ENCODE results near the gene RAB9A. TPM values are rescaled to one million over a fixed set of nuclear protein-coding genes. Genes with fewer than 3 reads are reported as not detected.

The RAB9A gene
- total and polyA plus RNA-seq, 9 of the 15 experiments (the other 6 are each of a cell fraction or from before 2014, with no cell fraction given): 13.5 to 20.8 (median 17.7) TPM

DNA sequence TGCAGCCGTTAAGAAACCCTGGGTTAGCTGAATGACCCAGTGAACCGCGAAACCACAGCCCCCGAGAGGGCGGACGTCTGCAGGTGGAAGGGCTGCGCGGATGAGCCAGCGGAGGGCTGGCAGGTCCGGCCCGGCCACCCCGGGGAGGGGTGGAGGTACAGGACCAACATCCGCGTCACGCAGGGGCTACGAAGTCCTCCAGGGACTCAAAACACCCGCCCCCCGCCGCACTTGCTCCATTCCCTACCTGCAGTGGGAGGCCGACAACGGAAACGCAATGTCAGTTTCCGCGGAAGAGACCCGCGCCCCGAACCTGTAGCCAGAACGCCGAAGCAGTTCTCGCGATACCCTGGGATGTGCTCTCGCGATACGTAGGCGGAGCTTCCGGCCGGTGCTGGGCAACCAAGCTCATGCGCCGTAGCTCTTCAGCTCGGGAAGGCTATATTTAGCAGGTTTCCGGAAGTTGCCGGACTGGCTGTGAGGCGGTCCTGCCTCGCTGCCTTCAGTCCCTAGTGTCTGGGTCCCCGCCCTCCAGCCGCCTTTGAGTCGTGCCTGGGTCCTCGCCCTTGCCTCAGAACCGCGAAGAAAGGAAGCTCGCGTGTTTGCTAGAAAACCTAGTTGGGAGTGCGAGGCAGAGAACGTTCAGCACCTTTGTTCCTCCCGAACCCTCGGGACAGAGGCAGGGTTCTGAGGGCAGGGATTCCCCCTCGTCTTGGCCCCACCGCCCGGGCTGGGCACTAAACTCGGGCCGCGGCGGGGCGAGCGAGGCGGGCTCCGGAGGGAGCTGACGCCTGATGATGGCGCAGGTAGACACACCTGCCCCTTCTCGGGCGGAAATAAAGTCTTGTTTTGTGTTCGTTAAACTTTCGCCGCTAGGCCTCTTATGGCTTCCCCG is 45.6 kb downstream of the RAB9A start, which contains the start of the genes OFD1 and TRAPPC2 (continued):
- TF ChIP-seq, protein P1, sequence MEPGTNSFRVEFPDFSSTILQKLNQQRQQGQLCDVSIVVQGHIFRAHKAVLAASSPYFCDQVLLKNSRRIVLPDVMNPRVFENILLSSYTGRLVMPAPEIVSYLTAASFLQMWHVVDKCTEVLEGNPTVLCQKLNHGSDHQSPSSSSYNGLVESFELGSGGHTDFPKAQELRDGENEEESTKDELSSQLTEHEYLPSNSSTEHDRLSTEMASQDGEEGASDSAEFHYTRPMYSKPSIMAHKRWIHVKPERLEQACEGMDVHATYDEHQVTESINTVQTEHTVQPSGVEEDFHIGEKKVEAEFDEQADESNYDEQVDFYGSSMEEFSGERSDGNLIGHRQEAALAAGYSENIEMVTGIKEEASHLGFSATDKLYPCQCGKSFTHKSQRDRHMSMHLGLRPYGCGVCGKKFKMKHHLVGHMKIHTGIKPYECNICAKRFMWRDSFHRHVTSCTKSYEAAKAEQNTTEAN (CRISPR knock-in tag; IDR thresholded peaks at IDR 0.05): no peak; the same call in 1 of the 2 replicates
- TF ChIP-seq SMARCE1 (IDR thresholded peaks at IDR 0.05) (no peak), CHD2 (IDR thresholded peaks at IDR 0.05; ENCODE audit: low read depth, low read length) (peak; percentile 99), NUFIP1 (IDR thresholded peaks at IDR 0.05; ENCODE audit: partially characterized antibody) (no peak), SRSF1 (IDR thresholded peaks at IDR 0.05; ENCODE audit: low read depth, low read length) (no peak), NFIX (CRISPR knock-in tag; IDR thresholded peaks at IDR 0.05; ENCODE audit: low read depth) (no peak), DPF2 (IDR thresholded peaks at IDR 0.05) (no peak), TSC22D4 (tag; IDR thresholded peaks at IDR 0.05) (no peak), RBM25 (IDR thresholded peaks at IDR 0.05; ENCODE audit: low read depth, low read length, severe bottlenecking) (peak; percentile 82), TGIF2 (CRISPR knock-in tag; IDR thresholded peaks at IDR 0.05) (no peak), ZNF282 (CRISPR knock-in tag; IDR thresholded peaks at IDR 0.05) (no peak), ILK (tag; IDR thresholded peaks at IDR 0.05; ENCODE audit: borderline replicate concordance, low read depth) (no peak), MYC (IDR thresholded peaks at IDR 0.05; ENCODE audit: low read depth, low read length) (peak; percentile 66), MYC (CRISPR knock-in tag; IDR thresholded peaks at IDR 0.05; ENCODE audit: borderline replicate concordance, low read depth) (no peak), RAD21 (CRISPR knock-in tag; conservative IDR thresholded peaks at IDR 0.05 in 1 of 2, IDR thresholded peaks at IDR 0.05 in 1 of 2) (no peak), CBFA2T3 (IDR thresholded peaks at IDR 0.05) (no peak), ZNF696 (CRISPR knock-in tag; conservative IDR thresholded peaks at IDR 0.05) (no peak), ZNF354B (CRISPR knock-in tag; IDR thresholded peaks at IDR 0.05) (no peak), NFE2L1 (tag; IDR thresholded peaks at IDR 0.05; ENCODE audit: borderline replicate concordance, low read depth) (no peak), ZNF77 (CRISPR knock-in tag; IDR thresholded peaks at IDR 0.05) (no peak), SETDB1 (IDR thresholded peaks at IDR 0.05; ENCODE audit: low read length) (no peak), FOXA1 (IDR thresholded peaks at IDR 0.05; ENCODE audit: borderline replicate concordance) (no peak), MIER1 (IDR thresholded peaks at IDR 0.05; ENCODE audit: low read depth) (no peak), ZNF444 (CRISPR knock-in tag; IDR thresholded peaks at IDR 0.05) (no peak), RBM14 (IDR thresholded peaks at IDR 0.05; ENCODE audit: borderline replicate concordance, insufficient read depth, low read depth, low read length) (no peak)
- TF ChIP-seq, protein P2, sequence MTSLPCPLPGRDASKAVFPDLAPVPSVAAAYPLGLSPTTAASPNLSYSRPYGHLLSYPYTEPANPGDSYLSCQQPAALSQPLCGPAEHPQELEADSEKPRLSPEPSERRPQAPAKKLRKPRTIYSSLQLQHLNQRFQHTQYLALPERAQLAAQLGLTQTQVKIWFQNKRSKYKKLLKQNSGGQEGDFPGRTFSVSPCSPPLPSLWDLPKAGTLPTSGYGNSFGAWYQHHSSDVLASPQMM (CRISPR knock-in tag; IDR thresholded peaks at IDR 0.05): no peak
- TF ChIP-seq, protein P3, sequence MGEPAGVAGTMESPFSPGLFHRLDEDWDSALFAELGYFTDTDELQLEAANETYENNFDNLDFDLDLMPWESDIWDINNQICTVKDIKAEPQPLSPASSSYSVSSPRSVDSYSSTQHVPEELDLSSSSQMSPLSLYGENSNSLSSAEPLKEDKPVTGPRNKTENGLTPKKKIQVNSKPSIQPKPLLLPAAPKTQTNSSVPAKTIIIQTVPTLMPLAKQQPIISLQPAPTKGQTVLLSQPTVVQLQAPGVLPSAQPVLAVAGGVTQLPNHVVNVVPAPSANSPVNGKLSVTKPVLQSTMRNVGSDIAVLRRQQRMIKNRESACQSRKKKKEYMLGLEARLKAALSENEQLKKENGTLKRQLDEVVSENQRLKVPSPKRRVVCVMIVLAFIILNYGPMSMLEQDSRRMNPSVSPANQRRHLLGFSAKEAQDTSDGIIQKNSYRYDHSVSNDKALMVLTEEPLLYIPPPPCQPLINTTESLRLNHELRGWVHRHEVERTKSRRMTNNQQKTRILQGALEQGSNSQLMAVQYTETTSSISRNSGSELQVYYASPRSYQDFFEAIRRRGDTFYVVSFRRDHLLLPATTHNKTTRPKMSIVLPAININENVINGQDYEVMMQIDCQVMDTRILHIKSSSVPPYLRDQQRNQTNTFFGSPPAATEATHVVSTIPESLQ (CRISPR knock-in tag; IDR thresholded peaks at IDR 0.05): no peak
